NCI-H446 (cell line): Measurements from ENCODE around the gene WDR45.

Experiments used
- DNase-seq, 2 experiments: peaks; one replicate each; lab custom pipeline; 2025; lab: John Stamatoyannopoulos, UW

Gene WDR45

DNA sequence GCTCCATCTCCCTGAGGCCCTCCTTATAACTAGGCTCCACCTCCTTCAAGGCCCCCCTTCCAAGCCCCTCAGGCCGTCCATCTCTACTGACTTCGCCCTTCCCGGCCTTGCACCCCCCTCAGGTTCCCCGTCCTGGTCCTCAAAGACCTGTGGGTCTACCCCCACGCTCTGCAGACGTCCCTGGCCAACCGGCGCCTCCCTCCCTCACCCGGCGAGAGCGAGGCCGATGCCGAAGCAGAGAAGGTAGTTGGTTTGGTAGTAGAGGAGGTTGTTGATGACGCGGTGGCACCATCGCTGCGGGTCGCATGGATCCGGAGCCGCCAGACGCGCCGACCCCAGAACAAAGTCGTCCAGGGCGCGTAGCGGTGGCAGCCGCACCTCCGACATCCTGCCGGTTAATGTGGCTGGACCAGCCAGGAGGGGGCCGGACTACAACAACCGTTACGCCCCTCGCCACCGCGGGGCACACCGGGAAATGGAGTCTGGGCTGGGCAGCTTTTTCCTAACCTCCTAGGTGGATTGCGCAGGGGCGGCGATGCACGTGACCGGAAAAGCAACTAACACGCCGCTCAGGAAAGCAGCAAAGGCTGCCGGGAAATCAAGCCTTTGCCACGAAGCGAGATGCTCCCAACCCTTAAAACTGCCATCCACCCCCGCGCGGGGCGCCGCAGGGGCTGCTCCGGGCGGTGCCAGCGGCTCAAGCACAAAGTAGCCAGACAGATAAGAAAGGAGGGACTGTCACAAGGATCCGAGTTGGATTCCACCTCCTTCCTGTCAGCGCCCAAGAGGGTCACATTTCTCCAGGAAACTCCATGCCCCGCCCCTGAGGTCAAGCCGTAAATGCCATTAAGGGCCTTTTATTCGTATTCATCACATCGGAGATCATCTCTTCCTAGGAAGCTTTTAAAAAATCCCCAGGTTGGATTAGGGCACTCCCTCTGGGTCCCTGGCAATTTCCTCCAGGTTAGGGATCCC lies 5.8 kb downstream of the WDR45 start, which contains the start of gene PRAF2:
Gene PRAF2 (minus strand): TSS at position 402 of the 975 bp plus-strand sequence. CDS start 15 bp downstream, at position 387.
- peak; percentile 78 to 90 for DNase-seq

DNA sequence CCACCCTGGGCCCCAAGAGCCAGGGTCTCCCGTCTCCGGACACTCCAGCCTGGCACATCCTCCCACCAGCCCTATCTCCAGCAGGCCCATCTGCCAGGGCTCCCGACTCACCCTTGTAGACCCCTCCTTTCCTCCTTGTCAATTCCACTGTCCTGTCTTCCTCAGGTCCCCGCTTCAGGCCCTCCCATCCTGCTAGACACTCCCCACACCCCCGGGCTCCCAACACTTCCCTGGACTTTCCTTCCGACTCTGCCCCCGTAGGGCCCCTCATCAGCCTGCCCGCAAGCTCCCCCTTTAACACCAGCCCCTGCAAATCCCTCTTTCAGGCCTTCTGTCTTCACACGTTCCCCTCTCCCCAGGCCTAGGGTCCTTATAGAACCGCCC lies 7.0 kb downstream of the WDR45 start:
- no peak for DNase-seq

DNA sequence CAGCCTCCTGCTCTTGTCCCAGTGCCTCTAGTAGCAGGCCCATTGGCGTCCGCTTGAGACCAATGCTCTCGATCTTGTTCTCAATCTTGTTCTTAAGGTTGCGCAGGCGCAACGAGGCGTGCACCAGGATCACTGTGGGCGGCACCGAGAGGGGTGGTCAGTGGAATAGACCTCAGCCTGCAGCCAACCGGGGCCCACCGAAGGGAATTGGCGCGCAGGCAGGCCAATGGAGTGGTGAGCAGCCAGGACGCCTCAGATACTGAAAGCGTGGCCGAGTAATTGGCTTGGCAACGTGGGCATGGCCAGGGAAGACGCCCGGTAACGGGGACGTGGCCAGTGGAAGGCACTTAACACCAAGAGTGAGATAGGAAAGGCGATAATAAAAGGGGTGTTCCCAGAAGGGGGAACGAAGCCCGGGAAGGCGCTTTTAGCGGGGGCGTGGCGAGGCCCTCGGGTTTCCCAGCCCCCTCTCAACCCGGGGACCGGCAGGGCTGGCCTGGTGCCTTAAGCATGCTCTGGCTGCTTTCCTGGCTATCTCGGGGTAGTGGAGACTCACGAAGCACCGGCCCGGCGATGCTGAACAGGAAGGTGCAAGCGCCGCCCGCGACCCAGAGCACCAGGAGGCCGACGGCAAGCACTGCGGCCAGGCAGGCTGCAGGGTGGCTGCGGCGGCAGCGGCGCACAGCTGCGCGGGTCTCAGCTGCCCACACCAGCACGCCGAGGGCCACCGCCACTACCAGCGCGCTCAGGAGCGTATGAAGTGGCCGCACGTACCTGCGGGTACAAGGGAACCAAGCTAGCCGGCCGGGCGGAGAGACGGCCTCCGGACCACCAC lies 7.6 kb downstream of the WDR45 start:
- DNase-seq = no peak

DNA sequence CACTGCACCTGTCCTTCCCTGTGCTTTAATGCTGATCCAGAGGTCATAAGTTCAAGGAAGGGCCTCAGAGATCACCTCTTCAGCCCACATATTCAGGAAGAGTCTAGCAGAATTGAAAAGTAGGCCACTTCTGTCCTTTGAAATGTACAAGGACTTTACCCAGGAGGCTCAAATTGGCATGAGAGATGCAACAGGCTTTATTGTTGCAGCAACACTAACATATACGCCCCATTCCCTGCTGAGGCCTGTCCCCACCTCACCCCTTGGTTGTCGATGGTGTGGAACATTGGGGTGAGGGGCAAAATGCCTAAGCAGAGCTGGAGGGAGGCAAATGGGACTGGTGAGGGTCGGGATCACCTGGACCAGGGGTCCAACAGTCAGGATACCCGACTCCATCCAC lies 8.7 kb downstream of the WDR45 start:
- no peak for DNase-seq

DNA sequence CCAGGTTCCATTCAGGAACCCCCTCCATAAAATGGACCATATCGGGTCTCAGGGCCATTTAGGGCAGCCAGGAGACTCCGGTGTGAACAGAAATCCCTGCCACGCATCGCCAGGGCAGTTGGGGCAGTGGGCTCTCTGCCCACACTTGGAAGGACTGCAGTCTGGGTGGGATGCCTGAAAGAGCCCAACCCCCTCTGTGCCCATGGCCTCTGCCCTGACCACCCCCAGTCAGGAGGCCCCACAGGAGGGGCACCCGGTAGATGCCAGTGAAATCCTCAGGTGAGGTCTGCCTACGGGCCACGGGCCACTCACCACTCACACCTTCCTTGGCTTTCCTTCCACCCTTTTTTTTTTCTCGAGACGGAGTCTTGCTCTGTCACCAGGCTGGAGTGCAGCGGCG lies 10.6 kb downstream of the WDR45 start:
- no peak for DNase-seq

DNA sequence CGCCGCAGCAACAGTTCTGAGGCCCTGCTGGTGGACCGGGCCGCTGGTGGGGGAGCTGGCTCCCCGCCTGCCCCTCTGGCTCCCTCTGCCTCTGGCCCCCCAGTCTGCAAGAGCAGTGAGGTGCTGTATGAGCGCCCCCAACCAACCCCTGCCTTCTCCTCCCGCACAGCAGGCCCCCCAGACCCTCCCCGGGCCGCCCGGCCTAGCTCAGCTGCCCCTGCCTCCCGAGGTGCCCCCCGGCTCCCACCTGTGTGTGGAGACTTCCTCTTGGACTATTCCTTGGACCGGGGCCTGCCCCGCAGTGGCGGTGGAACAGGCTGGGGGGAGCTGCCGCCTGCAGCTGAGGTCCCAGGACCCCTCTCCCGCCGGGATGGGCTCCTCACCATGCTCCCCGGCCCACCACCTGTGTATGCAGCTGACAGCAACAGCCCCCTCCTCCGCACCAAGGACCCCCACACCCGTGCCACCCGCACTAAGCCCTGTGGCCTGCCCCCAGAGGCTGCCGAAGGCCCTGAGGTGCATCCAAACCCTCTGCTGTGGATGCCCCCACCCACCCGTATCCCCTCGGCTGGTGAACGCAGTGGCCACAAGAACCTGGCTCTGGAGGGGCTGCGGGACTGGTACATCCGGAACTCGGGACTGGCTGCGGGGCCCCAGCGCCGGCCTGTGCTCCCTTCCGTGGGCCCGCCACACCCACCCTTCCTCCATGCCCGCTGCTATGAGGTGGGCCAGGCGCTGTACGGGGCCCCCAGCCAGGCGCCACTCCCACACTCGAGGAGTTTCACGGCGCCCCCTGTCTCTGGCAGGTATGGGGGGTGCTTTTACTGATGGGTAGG lies 12.2 kb downstream of the WDR45 start:
- DNase-seq = no peak

DNA sequence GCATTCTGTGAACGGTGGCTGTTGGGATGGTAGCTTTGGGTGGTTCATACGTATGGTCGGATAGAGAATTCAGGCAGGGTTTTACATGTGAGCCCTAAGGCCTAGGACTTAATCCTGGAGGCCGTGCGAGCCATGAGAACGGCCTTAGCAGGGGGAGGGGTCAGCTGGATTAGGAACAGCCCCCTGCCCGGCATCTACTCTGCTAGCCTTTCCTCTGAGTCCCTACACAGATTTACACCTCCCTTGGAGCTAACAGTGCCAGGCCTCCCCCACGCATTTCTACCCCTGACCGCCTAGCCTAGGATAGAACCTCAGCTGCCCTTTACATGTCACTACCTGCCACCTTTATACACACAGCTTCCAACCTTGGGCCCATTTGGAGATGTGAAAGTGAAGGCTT lies 13.0 kb downstream of the WDR45 start:
- DNase-seq = no peak

DNA sequence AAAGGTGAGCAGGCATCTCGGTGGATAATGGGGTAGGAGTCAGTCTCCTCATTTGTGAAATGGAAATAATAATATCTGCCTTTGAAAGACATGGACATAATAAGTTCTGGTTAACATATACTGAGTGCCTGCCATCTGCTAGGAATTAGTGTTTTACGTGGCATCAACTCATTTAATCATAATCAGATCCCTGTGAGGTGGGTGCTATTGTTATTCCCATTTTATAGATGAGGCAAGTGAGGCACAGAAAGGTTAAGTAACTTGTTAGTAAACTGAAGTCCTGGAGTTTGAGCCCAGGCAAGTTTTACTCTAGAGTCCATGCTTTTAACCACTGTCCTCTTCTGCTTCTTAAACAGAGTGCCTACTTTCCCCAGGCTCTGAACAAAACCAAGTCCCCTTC lies 13.4 kb downstream of the WDR45 start:
- no peak for DNase-seq

DNA sequence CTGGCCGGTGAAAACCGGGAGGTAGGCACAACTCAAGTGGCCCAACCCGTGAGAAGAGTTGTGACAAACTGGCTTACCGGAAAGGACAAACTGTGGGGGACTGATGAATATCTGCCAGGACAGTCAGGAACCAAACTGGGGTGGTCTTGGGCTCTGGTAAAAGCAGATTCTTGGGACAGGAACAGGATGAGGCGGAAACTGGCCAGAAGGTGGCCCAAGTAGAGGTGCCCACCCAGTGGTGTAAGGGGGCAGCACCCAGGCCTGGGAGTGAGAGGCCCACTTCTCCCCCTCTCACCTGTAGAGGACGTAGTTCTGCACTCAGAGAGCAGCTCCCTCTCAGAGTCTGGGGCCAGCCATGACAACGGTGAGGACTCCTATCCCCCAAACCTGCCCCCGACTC lies 15.0 kb downstream of the WDR45 start:
- DNase-seq = no peak

DNA sequence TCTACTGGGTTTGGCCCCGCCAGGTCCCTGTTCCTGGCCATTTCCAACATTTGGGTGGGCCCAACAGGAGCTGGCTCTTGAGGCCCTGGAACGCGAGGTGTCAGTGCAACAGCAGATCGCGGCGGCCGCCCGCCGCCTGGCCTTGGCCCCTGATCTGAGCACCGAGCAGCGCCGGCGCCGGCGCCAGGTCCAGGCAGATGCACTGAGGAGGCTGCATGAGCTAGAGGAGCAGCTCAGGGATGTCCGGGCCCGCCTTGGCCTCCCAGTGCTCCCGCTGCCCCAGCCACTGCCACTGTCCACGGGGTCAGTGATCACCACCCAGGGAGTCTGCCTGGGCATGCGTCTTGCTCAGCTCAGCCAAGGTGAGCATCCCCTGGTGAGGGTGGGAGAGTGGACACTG lies 15.4 kb downstream of the WDR45 start:
- no peak for DNase-seq

DNA sequence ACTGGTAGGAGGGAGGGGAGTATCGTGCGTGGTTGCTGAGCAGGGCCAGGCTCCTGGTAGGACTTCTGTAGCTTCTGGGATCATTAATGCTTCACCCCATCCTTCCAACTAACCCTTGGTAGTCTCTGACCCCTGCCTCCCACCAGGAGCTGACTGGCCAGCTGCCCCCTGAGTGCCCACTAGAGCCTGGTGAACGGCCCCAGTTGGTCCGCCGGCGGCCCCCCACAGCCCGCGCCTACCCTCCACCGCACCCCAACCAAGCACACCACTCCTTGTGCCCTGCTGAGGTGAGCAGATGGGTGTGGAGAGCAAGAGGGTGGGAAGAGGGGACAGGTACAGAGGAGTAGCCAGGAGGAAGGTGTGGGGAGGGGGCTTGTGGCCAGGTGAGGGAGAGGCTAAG lies 16.0 kb downstream of the WDR45 start:
- DNase-seq = no peak

DNA sequence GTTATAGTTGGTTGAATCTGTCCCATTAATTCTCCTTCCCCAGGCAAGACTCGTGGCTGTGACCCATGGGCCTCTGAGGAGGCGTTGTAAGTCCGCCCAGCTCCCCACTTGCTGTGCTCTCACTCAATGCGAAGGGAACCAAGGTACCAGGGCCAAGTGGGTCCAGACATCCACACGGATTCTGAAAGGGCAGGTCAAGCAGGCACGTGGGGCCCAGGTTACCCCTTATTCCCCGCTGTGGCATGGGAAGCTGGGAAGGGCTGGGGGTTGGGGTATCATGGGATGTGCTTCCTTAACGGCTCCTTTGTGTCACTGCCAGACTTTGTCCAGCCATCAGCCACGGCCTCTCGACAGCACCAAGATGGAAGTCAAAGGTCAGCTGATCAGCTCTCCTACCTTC lies 17.8 kb downstream of the WDR45 start:
- no peak for DNase-seq

DNA sequence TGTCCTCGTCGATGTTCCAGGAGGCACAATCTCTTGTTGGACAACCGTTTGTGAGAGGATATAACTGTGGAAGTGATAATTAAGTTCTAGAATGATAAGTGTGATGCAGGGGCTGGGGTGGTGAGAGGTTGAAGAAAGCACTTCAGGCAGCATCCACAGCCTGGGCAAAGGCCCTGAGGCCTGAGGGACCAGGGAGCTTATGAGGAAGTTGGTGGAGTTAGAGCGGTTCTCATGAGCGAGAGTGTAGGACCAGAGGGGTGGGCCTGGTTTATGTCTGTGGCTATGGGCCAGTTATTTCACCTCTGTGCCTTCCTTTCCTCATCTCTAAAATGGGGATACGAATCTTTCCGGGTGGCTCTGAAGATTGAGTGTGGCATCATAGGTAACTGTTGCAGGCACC lies 18.2 kb downstream of the WDR45 start:
- no peak for DNase-seq

DNA sequence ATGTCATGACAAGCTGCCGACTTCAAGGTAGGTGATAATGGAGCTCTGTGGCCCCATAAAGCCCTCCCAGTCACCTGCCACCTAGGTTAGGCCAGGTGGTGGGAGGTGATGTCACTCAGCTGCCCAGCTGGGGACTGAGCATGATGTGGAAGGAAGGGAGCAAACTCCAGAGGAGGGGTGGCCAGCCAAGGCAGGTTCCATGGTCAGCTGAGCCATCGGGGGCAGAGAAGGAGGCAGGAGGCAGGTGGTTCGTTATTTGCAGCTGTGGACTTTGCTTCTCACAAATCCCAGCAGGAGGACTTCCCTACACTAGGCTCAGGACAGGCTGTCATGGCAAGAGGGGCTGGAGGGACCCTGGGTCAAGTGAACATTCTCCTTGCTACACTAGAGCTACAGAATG lies 18.8 kb downstream of the WDR45 start:
- DNase-seq = no peak

DNA sequence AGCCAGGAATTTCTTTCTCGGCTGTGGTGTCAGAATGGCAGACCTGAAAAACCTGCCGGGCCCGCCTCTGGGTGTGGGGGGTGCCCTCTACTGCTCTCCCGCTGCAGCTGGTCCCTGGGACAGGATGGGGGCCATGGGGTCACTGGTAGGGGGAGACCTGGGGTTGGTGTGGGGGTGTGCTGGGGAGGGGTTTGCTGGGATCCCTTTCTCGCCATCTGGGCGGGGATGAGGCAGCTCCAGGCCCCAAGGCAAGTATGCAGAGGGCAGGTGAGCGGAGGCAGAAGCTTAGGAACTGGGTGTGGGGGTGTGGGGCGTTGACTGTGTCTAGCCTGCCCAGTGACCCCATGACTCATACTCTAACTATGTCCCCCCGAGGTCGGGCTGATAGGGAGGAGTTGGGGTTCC lies 20.0 kb downstream of the WDR45 start:
- no peak for DNase-seq

DNA sequence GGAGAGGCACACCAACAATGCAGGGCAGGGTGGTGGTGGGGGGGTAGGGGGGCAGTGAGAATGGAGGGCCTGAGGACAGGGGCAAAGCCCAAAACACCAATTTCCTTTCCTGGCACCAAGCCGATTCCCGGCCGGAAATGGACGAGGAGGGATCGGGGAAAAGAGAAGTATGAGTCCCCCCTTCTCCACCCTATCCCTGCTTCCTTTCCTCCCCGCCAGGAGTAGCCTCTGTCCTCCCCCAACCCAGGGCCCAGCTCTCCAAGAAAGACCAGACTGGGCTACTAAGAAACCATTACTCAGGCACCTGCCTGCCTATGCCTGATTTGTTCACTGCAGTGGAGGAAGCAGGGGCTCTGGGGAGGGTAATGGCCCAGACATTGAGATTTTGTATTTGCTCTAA lies 20.5 kb downstream of the WDR45 start:
- no peak for DNase-seq

DNA sequence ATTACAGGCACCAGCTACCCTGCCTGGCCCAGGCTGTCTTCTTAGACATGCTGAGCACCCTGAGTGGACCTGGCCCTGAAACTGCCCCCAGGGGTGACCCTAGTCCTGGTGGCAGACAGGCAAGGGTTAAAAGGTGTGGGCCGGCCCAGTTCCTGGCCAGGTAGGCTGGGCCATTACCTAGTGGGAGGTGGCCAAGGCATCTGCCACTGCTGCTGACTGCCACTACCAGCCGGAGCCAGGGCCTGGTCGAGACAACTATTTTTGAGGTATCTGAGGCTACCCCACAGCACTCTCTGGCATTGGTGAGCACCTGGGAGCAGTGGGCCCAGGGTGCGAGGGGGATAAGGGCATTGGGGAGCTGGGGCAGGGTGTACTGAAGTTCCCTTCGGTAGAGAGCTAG lies 20.9 kb downstream of the WDR45 start, which contains the start of gene CCDC120:
Gene CCDC120 (plus strand): TSS at position 206 of the 400 bp plus-strand sequence. CDS start 3,043 bp downstream, outside the sequence.
- no peak for DNase-seq

DNA sequence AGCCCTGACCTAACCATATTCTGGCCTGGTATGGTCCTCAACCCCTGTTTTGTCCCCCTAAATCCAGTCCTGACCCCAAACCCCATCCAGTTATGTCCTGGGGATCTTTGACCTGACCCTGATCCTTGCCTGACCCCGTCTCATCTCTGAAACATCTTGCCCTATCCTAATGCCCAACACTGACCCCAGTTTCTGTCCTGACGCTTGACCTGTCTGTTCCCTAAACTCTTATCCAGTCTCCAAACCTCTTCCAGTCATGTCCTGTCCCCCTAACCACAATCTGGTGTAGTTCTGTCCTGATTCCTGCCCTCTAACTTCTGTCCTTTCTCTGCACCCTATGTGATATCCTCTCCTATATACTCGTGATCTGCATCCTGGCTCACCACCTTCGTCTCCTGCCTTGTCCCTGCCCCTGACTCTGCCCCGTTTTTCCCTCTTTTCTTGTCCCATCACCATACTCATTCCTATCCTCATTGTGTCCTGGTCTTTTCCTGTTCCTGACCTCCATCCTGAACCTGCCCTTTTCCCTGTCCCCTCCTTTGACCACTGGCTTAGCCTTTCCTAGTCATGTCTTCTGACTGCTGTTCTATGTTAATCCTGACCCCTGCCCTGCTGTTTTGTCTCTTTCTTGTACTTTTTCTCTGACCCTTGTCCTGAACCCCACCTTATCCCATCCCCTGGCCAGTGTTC lies 25.5 kb downstream of the WDR45 start:
- no peak for DNase-seq

DNA sequence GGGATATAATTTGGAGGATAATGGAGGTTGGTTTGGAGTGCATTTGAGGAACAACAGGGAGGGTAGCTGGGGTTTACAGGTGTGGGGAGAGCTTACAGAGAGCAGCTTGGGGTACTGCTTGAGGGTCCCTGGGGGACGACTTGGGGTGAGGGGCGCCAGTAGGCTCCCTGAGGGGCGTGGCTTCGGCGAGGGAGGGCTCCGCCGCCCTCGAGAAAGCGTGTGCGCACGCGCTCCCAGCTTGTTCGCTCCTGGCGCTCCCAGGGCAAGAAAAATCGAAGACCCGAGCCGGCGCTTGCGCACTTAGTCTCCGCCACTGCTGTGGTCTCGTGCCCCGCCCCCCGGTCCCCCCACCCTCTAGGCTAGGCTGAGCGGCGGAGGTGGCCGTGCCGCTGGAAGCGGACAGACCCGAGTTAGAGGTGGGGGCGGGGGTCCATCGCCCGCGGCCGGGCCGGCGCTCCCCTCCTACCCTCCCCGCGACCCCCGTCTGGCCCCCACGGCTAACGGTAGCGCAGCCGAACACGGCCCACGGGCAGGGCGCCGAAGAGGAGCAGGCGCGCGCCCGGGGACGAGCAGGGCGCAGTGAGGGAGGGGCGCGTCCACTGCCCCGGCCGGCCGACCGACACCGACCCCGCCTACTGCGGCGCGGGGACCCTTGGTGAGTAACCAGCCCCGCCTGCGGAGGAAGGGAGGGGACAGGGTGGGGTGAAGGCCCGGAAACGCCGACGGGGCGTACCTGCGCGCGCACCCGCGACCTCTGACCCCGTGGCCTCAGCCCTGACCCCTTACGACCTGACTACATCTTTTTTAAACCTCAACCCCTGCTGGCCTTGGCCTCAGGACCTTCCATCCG lies 26.2 kb downstream of the WDR45 start:
- peak; percentile 25 to 87 for DNase-seq

DNA sequence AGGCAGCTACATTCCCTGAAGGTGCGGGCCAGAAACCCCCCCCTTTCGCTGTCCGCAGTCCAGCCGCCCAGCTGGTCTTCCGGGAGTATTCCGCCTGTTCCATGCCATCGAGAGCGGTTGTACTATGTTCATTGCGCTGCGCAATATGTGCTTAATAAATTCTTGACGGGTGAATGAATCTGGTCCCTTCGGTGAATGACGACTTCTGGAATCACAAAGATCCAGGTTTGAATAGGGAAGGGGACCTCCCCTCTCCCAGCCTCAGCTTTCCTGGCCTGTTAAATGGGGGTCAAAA lies 35.8 kb downstream of the WDR45 start:
- no peak for DNase-seq
